ENCODE data around the gene NFATC3. TPM values are rescaled to one million over a fixed set of nuclear protein-coding genes. Genes with fewer than 3 reads are reported as not detected.

NFATC3 gene
- total RNA-seq, 1 donor: 32.8 TPM

DNA sequence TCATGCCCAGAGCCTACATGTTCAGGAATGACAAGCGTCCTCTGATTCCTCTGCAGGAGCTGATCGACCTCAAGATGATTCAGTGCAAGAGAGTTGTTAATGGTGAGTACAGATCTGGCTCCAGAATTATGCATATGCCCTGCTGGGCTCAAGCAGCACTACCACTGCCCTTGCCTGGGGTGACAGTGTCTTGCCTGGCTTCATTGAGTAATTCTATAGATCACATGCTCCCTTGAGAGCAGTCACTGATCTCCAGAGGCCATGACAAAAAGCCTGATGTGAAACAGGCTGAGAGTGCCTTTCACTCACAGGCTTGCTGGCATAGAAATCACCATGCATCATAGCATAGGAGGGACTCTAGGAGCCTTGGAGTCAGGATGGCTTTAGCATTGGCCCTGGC is 35.7 kb upstream of the NFATC3 start:
- DNase-seq (ENCODE audit: low read depth): no peak
- TF ChIP-seq, protein P1, sequence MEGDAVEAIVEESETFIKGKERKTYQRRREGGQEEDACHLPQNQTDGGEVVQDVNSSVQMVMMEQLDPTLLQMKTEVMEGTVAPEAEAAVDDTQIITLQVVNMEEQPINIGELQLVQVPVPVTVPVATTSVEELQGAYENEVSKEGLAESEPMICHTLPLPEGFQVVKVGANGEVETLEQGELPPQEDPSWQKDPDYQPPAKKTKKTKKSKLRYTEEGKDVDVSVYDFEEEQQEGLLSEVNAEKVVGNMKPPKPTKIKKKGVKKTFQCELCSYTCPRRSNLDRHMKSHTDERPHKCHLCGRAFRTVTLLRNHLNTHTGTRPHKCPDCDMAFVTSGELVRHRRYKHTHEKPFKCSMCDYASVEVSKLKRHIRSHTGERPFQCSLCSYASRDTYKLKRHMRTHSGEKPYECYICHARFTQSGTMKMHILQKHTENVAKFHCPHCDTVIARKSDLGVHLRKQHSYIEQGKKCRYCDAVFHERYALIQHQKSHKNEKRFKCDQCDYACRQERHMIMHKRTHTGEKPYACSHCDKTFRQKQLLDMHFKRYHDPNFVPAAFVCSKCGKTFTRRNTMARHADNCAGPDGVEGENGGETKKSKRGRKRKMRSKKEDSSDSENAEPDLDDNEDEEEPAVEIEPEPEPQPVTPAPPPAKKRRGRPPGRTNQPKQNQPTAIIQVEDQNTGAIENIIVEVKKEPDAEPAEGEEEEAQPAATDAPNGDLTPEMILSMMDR (IDR thresholded peaks at IDR 0.05; ENCODE audit: insufficient read depth, low read depth, low read length): no peak
- H3K4me3 ChIP-seq (ENCODE audit: low read depth, low read length): no peak overlapping the region

DNA sequence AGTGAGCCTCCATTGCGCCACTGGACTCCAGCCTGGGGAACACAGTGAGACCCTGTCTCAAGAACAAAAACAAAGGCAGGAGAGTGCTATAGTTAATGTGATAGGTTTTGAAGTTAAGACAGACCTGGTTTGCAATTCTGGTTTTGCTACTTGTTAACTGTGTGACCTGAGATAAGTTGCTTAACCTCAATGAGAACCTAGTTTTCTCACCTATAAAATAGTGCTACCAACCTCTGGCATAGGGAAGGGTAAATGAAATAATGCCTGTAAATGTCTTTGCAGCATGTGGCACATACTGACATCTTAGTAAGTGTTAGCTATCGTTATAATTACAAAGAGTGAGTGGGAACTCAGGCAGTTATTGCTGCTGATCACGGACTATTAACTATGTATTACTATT is 29.8 kb upstream of the NFATC3 start:
- H3K4me3 ChIP-seq (ENCODE audit: low read depth, low read length): no peak overlapping the region
- TF ChIP-seq, protein P1 (IDR thresholded peaks at IDR 0.05; ENCODE audit: insufficient read depth, low read depth, low read length): no peak
- no peak for DNase-seq (ENCODE audit: low read depth)

DNA sequence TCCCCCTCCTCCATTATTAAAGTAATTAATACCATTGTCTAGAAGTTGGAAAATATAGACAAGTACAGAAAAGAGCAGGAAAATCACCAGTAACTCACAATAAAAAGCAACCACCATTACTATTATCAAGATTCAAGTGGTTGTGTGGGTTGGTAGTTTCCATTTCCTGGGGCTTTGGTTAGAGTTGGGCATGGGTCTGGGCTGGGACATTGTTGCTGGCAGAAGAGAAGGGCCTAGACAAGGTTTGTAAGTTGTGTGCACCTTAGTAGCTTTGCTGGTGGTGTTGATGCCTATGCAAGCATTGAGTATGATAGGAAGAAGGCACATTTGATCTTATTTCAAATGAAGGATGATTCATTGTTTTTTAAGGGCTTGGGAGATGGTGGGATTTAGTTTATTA is 25.4 kb upstream of the NFATC3 start:
- TF ChIP-seq, protein P1 (IDR thresholded peaks at IDR 0.05; ENCODE audit: insufficient read depth, low read depth, low read length): no peak
- no peak overlapping the region for H3K4me3 ChIP-seq (ENCODE audit: low read depth, low read length)
- DNase-seq (ENCODE audit: low read depth): no peak

DNA sequence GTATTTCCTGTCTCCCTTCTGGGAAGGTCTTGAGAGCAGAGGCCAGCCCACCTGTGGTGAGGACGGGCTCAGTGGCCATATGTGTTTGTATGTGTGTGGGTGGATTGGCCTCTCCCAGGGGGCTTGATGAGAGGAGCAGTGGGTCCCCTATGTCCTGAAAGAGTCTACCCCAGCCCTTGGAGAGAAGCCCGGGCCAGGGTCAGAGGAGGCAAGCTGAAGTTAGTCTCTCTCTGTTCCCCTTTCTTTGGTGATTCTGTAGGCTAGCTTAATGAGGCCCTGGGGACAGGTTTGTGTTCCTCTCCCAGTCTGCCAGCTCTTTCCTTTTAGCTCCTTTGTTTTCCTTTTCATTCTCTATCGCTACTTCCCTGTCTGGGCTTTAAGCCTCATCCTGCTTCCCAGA is 23.8 kb upstream of the NFATC3 start:
- no peak overlapping the region for H3K4me3 ChIP-seq (ENCODE audit: low read depth, low read length)
- no peak for DNase-seq (ENCODE audit: low read depth)
- TF ChIP-seq, protein P1 (IDR thresholded peaks at IDR 0.05; ENCODE audit: insufficient read depth, low read depth, low read length): no peak

DNA sequence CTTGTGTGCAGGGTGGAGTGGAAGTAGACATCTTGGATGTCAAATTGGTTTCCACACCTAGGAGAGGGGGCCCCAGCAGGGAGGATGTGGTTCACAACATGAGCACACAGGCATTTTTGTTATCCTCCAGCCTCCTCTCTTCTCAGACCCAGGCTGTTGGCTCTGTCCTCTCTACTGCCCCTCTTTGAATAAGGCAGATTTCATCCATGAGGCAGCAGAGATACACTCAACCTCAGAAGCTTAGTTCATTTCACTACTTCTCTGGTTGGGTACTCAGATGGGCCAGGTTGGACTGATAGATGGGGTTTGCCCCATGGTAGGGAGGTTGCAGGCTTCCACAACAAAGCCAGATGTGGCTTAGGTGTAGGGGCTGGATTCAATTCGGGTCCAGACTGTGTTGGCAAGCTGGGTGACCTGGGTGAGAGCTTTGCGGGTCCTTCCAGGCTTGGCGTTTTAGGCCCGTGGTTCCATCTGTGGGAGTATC is 22.2 kb upstream of the NFATC3 start:
- no peak for DNase-seq (ENCODE audit: low read depth)
- no peak overlapping the region for H3K4me3 ChIP-seq (ENCODE audit: low read depth, low read length)
- TF ChIP-seq, protein P1 (IDR thresholded peaks at IDR 0.05; ENCODE audit: insufficient read depth, low read depth, low read length): no peak

DNA sequence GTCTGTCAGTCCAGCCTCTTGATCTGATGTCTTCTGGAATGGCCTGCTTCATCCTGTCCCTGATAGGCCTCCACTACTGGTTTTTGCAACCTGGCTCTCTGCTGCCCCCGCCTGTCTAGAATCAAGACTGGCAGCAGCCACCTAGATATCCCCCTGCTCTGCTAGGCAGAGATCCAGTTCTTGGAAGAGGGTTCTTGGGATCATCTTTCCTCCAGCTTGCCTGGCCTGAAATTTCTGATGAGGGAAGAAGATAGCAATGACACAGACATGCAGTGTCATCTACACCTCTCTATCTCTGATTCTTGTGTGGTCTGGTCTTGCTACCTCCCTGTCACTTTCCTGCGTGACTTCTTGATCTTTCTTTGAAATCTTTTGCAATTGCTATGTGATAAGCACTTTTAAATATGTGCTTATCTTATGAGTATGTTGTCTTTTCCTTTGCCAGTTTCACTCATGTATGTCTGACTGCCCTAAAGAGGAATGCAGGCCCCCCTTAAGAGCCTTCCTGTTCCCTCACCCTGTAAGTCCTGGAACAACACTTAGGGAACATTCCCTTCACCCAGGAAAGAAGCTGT is 20.3 kb upstream of the NFATC3 start:
- TF ChIP-seq, protein P1 (IDR thresholded peaks at IDR 0.05; ENCODE audit: insufficient read depth, low read depth, low read length): peak; percentile 95
- peak; percentile 92 for DNase-seq (ENCODE audit: low read depth)
- H3K4me3 ChIP-seq (ENCODE audit: low read depth, low read length): no peak overlapping the region
